GM12878 (cell line): Measurements from ENCODE around the gene FHOD3.

Experiments
- ATF3 ChIP-seq: IDR thresholded peaks from 2 replicates; pipeline ENCODE4 v1.6.1; 2011; ENCODE audit warnings: low read depth, mild to moderate bottlenecking, low read length, moderate library complexity, borderline replicate concordance; ENCODE audit errors: extremely low read depth
- CBX3 ChIP-seq: fragments of 200-600 bp; sonication (generic); IDR thresholded peaks from 2 replicates; pipeline ENCODE4 v1.6.1; 2016; ENCODE audit warnings: low read depth, borderline replicate concordance
- CTCF ChIP-seq, 3 experiments: IDR thresholded peaks in 2 of 3; conservative IDR thresholded peaks in 1 of 3; 2 replicates each; pipeline ENCODE4 v1.5.1; 2011; ENCODE audit warnings: low read depth in 3 of 3, low read length in 3 of 3, mild to moderate bottlenecking in 3 of 3, control low read depth in 2 of 3, moderate library complexity in 2 of 3, inconsistent platforms in 1 of 3, mixed read lengths in 1 of 3; ENCODE audit not compliant: control insufficient read depth in 2 of 3, insufficient read depth in 1 of 3; ENCODE audit errors: extremely low read depth in 1 of 3
- E4F1 ChIP-seq: fragments of 450-650 bp; IDR thresholded peaks from 2 replicates; pipeline ENCODE4 v1.6.1; 2018; ENCODE audit warnings: borderline replicate concordance, mild to moderate bottlenecking; ENCODE audit not compliant: partially characterized antibody
- EP300 ChIP-seq, 2 experiments: fragments of 150-350 bp in 1 of 2; IDR thresholded peaks; 2 replicates each; pipeline ENCODE4 v1.6.1; 2011 to 2012; ENCODE audit warnings: low read depth in 2 of 2, low read length in 2 of 2, borderline replicate concordance in 1 of 2, improper control_type of control experiment in 1 of 2, inconsistent platforms in 1 of 2; ENCODE audit not compliant: control insufficient read depth in 1 of 2
- FOXK2 ChIP-seq: fragments of 450-650 bp; IDR thresholded peaks from 2 replicates; pipeline ENCODE4 v1.6.1; 2017; ENCODE audit warnings: mild to moderate bottlenecking, moderate library complexity
- IKZF2 ChIP-seq, 2 experiments: fragments of 450-650 bp; IDR thresholded peaks; 2 replicates each; pipeline ENCODE4 v1.6.1; 2017; ENCODE audit warnings: mild to moderate bottlenecking in 2 of 2, moderate library complexity in 2 of 2
- NBN ChIP-seq: fragments of 450-650 bp; IDR thresholded peaks from 2 replicates; pipeline ENCODE4 v1.6.1; 2016
- POLR2AphosphoS5 ChIP-seq: IDR thresholded peaks from 2 replicates; pipeline ENCODE4 v1.6.1; 2011; ENCODE audit warnings: mild to moderate bottlenecking, low read length, inconsistent platforms
- RAD21 ChIP-seq: IDR thresholded peaks from 2 replicates; pipeline ENCODE4 v1.6.1; 2011; ENCODE audit warnings: mild to moderate bottlenecking, low read depth, low read length, moderate library complexity; ENCODE audit not compliant: insufficient read depth
- SP1 ChIP-seq: IDR thresholded peaks from one replicate; pipeline ENCODE4 v1.6.1; 2011; ENCODE audit warnings: low read depth, low read length
- TAF1 ChIP-seq: IDR thresholded peaks from 2 replicates; pipeline ENCODE4 v1.6.1; 2011; ENCODE audit warnings: mild to moderate bottlenecking, low read depth, low read length, borderline replicate concordance
- TCF12 ChIP-seq: IDR thresholded peaks from 2 replicates; pipeline ENCODE4 v1.6.1; 2011; ENCODE audit warnings: low read depth, mild to moderate bottlenecking, low read length

- TF ChIP-seq EP300 (IDR thresholded peaks at IDR 0.05; ENCODE audit: borderline replicate concordance in 1 of 2, control insufficient read depth in 1 of 2, low read depth in 2 of 2, low read length in 2 of 2) (no peak), CTCF (IDR thresholded peaks at IDR 0.05 in 2 of 3, conservative IDR thresholded peaks at IDR 0.05 in 1 of 3; ENCODE audit: control insufficient read depth in 2 of 3, extremely low read depth in 1 of 3, insufficient read depth in 1 of 3, low read depth in 3 of 3, low read length in 3 of 3) (no peak), CBX3 (no peak), IKZF2 (IDR thresholded peaks at IDR 0.05) (no peak), ATF3 (no peak), POLR2AphosphoS5 (no peak), TCF12 (no peak), TAF1 (no peak), FOXK2 (no peak), SP1 (no peak), NBN (no peak), RAD21 (no peak), E4F1 (no peak)
Observed at GRCh38 chr18:36728345-36728744, 430.8 kb downstream of the FHOD3 start.
